H9 (cell line): Measurements from ENCODE around the gene STMN3. TPM values are rescaled to one million over a fixed set of nuclear protein-coding genes. Genes with fewer than 3 reads are reported as not detected.

ENCODE experiments used
- DNase-seq: peaks from one replicate; pipeline ENCODE4 v3.0.0-alpha.2; 2017
- H2AFZ ChIP-seq: one replicate; pipeline ENCODE4 v1.6.1; 2013; ENCODE audit warnings: mild to moderate bottlenecking, low read length, control low read depth, moderate library complexity
- H2AK5ac ChIP-seq: 2 replicates; pipeline ENCODE4 v1.6.1; 2013; ENCODE audit warnings: low read length, control low read depth, mixed read lengths; ENCODE audit not compliant: insufficient read length
- H2BK120ac ChIP-seq: one replicate; pipeline ENCODE4 v1.6.1; 2013; ENCODE audit warnings: low read depth, mild to moderate bottlenecking, low read length, control low read depth, inconsistent platforms; ENCODE audit not compliant: poor library complexity, severe bottlenecking
- H2BK12ac ChIP-seq: 2 replicates; pipeline ENCODE4 v1.6.1; 2013; ENCODE audit warnings: low read length, control low read depth, mixed read lengths, low read depth; ENCODE audit not compliant: insufficient read length
- H2BK15ac ChIP-seq: 2 replicates; pipeline ENCODE4 v1.6.1; 2013; ENCODE audit warnings: low read depth, low read length, control low read depth
- H2BK20ac ChIP-seq: one replicate; pipeline ENCODE4 v1.6.1; 2013; ENCODE audit warnings: low read depth, mild to moderate bottlenecking, low read length, control low read depth, inconsistent platforms; ENCODE audit not compliant: poor library complexity, severe bottlenecking
- H2BK5ac ChIP-seq: 2 replicates; pipeline ENCODE4 v1.6.1; 2013; ENCODE audit warnings: low read length, control low read depth, mixed read lengths; ENCODE audit not compliant: insufficient read length
- H3K14ac ChIP-seq: 2 replicates; pipeline ENCODE4 v1.6.1; 2013; ENCODE audit warnings: low read length, control low read depth; ENCODE audit not compliant: insufficient read depth
- H3K18ac ChIP-seq: 2 replicates; pipeline ENCODE4 v1.6.1; 2013; ENCODE audit warnings: low read depth, mild to moderate bottlenecking, mixed read lengths, low read length, control low read depth; ENCODE audit not compliant: insufficient read length
- H3K23ac ChIP-seq: 2 replicates; pipeline ENCODE4 v1.6.1; 2013; ENCODE audit warnings: low read length, control low read depth, mixed read lengths, low read depth; ENCODE audit not compliant: insufficient read length
- H3K23me2 ChIP-seq: 2 replicates; pipeline ENCODE4 v1.6.1; 2013; ENCODE audit warnings: low read depth, mild to moderate bottlenecking, mixed read lengths, low read length, control low read depth; ENCODE audit not compliant: insufficient read length, poor library complexity, severe bottlenecking
- H3K27ac ChIP-seq: 2 replicates; pipeline ENCODE4 v1.5.1; 2013; ENCODE audit warnings: low read length, control low read depth, mixed read lengths, low read depth; ENCODE audit not compliant: insufficient read length
- H3K27me3 ChIP-seq: 2 replicates; pipeline ENCODE4 v1.6.1; 2013; ENCODE audit warnings: low read length, control low read depth, inconsistent platforms; ENCODE audit not compliant: insufficient read depth
- H3K4ac ChIP-seq: 2 replicates; pipeline ENCODE4 v1.6.1; 2013; ENCODE audit warnings: low read depth, mild to moderate bottlenecking, control low read depth, inconsistent platforms, low read length, moderate library complexity
- H3K4me1 ChIP-seq: 2 replicates; pipeline ENCODE4 v1.6.1; 2013; ENCODE audit warnings: low read length, control low read depth, inconsistent platforms; ENCODE audit not compliant: insufficient read depth
- H3K4me2 ChIP-seq: 2 replicates; pipeline ENCODE4 v1.6.1; 2013; ENCODE audit warnings: low read length, control low read depth, mixed read lengths; ENCODE audit not compliant: insufficient read length, insufficient read depth
- H3K56ac ChIP-seq: 2 replicates; pipeline ENCODE4 v1.6.1; 2013; ENCODE audit warnings: low read depth, mild to moderate bottlenecking, mixed read lengths, low read length, control low read depth; ENCODE audit not compliant: insufficient read length
- H3K79me1 ChIP-seq: 2 replicates; pipeline ENCODE4 v1.6.1; 2013; ENCODE audit warnings: low read depth, mild to moderate bottlenecking, moderate library complexity, low read length, control low read depth, inconsistent platforms; ENCODE audit not compliant: insufficient read depth, poor library complexity, severe bottlenecking
- H3K79me2 ChIP-seq: 2 replicates; pipeline ENCODE4 v1.6.1; 2013; ENCODE audit warnings: low read length, control low read depth, inconsistent platforms; ENCODE audit not compliant: insufficient read depth
- H3K9ac ChIP-seq: 2 replicates; pipeline ENCODE4 v1.6.1; 2013; ENCODE audit warnings: low read length, control low read depth, mixed read lengths; ENCODE audit not compliant: insufficient read length; ENCODE audit errors: extremely low read depth
- H3K9me3 ChIP-seq: one replicate; pipeline ENCODE4 v1.6.1; 2013; ENCODE audit warnings: low read depth, low read length, inconsistent platforms; ENCODE audit not compliant: control insufficient read depth
- H3T11ph ChIP-seq: one replicate; pipeline ENCODE4 v1.6.1; 2013; ENCODE audit warnings: mild to moderate bottlenecking, low read length, control low read depth, inconsistent platforms
- H4K20me1 ChIP-seq: one replicate; pipeline ENCODE4 v1.6.1; 2013; ENCODE audit not compliant: control insufficient read depth, insufficient read length, insufficient read depth
- H4K5ac ChIP-seq: 2 replicates; pipeline ENCODE4 v1.6.1; 2013; ENCODE audit warnings: low read depth, mild to moderate bottlenecking, mixed read lengths, low read length, control low read depth; ENCODE audit not compliant: insufficient read length
- H4K8ac ChIP-seq: replicated peaks from 2 replicates; pipeline ENCODE4 v1.6.1; 2013; ENCODE audit warnings: low read length, control low read depth, mixed read lengths, low read depth; ENCODE audit not compliant: insufficient read length
- H4K91ac ChIP-seq: 2 replicates; pipeline ENCODE4 v1.6.1; 2013; ENCODE audit warnings: low read depth, mild to moderate bottlenecking, moderate library complexity, mixed read lengths, low read length, control low read depth; ENCODE audit not compliant: insufficient read length
- H3K27ac Mint-ChIP-seq, 3 experiments: 2 replicates in 2 of 3; 3 replicates in 1 of 3; pipeline ENCODE4 v1.8.0; 2020 to 2021; ENCODE audit warnings: mixed read lengths in 3 of 3, mild to moderate bottlenecking in 1 of 3, moderate library complexity in 1 of 3
- H3K27me3 Mint-ChIP-seq: 2 replicates; pipeline ENCODE4 v1.8.0; 2021; ENCODE audit warnings: low read depth, mild to moderate bottlenecking, moderate library complexity, mixed read lengths
- H3K36me3 Mint-ChIP-seq, 3 experiments: 2 replicates in 2 of 3; 3 replicates in 1 of 3; pipeline ENCODE4 v1.8.0; 2020 to 2021; ENCODE audit warnings: low read depth in 3 of 3, mixed read lengths in 3 of 3; ENCODE audit not compliant: insufficient read depth in 1 of 3
- H3K4me1 Mint-ChIP-seq, 2 experiments: 2 replicates each; pipeline ENCODE4 v1.8.0; 2020; ENCODE audit warnings: mixed read lengths in 2 of 2
- H3K4me3 Mint-ChIP-seq, 2 experiments: 2 replicates in 1 of 2; 3 replicates in 1 of 2; pipeline ENCODE4 v1.8.0; 2020 to 2021; ENCODE audit warnings: mild to moderate bottlenecking in 2 of 2, mixed read lengths in 2 of 2, moderate library complexity in 1 of 2
- H3K9me3 Mint-ChIP-seq, 2 experiments: 2 replicates in 1 of 2; 3 replicates in 1 of 2; pipeline ENCODE4 v1.8.0; 2020; ENCODE audit warnings: mild to moderate bottlenecking in 2 of 2, mixed read lengths in 2 of 2, moderate library complexity in 1 of 2
- CTCF ChIP-seq: fragments of 200-600 bp; sonication (generic); conservative IDR thresholded peaks from 3 replicates; pipeline ENCODE4 v1.8.0; 2021; ENCODE audit warnings: antibody characterized with exemption, mild to moderate bottlenecking
- WGBS: extraction: QIAGEN DNeasy Blood & Tissue Kit; methylation state at CpG from one replicate; pipeline ENCODE4 v1.1.7; 2013; ENCODE audit warnings: missing lambda C conversion rate, low lambda C conversion rate, mixed read lengths; ENCODE audit not compliant: insufficient read length; ENCODE audit errors: extremely low coverage; 5-methylcytosine and 5-hydroxymethylcytosine counted together
- total RNA-seq: library from RNA; stranded (reverse); gene quantifications from 2 replicates; pipeline ENCODE4 v1.2.1, GENCODE V29; 2021

STMN3 gene
- total RNA-seq, 1 experiment from 2014 or later = 54.0 TPM

DNA sequence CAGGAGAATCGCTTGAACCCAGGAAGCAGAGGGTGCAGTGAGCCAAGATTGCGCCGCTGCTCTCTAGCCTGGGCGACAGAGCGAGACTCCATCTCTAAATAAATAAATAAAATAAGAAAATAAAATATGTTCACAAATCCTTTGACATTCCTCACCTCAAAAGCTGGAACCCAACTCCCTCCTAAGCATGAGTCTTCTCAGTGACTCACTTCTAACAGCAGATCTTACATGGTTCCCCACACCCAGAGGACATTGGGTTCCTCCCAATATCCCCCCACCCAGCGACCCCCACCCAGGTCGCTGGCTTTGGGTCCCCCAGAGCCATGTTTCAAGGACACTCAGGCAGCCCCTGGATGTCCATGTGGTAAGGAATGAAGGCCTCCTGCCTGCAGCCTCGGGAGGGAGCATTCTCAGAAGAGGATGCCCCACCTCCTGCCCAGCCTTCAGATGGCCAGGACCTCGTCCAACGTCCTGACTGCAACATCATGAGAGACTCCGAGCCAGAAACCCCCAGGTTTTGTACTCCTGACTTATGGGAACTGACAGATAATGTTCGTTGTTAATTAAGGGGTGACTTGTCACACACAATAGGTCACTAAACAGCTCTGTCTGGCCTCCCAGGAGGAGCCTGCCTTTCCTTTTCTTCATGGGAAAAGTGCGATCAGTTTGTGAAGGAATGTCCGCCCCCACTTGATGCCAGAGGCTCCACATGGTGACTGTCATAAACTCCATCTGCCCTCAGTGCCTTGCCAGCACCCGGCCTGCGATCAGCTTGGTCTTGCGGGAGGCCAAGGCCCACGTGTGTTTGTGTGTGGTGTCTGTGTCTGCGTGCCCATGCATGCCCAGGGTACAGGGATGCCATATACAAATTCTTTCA is 16.2 kb downstream of the STMN3 start:
- no peak overlapping the region for H3K27ac Mint-ChIP-seq
- Histone ChIP-seq H4K8ac (no peak overlapping the region), H3K14ac (no peak overlapping the region), H3K18ac (no peak overlapping the region), H2BK5ac (no peak overlapping the region), H4K5ac (no peak overlapping the region), H3K4me1 (no peaks in the 10 kb centered on the region), H4K91ac (no peak overlapping the region), H2BK120ac (no peak overlapping the region), H2BK15ac (no peak overlapping the region), H3K79me2 (no peaks in the 10 kb centered on the region), H3K56ac (no peak overlapping the region), H3K9me3 (no peaks in the 10 kb centered on the region), H3T11ph (no peak overlapping the region), H2BK20ac (no peak overlapping the region), H3K23me2 (peaks cover 4% of the 10 kb centered on the region), H3K4ac (no peak overlapping the region), H2BK12ac (no peak overlapping the region), H2AFZ (no peak overlapping the region), H3K23ac (no peak overlapping the region), H2AK5ac (no peak overlapping the region), H3K27me3 (no peaks in the 10 kb centered on the region), H4K20me1 (no peaks in the 10 kb centered on the region), H3K27ac (no peak overlapping the region), H3K4me2 (no peak overlapping the region), H3K79me1 (no peaks in the 10 kb centered on the region), H3K9ac (no peak overlapping the region)
- WGBS = no CpG with 5 or more reads among the region's 19 CpGs
- no peak overlapping the region for H3K4me3 Mint-ChIP-seq
- peaks cover 1% of the 10 kb centered on the region for H3K27me3 Mint-ChIP-seq
- H3K4me1 Mint-ChIP-seq = peaks cover 4 to 7% of the 10 kb centered on the region in 2 experiments
- no peak for TF ChIP-seq CTCF
- H3K36me3 Mint-ChIP-seq = peaks cover 0 to 3% (median 0%) of the 10 kb centered on the region in 3 experiments; a peak in 1 of 7 replicates
- H3K9me3 Mint-ChIP-seq = no peaks in the 10 kb centered on the region
- DNase-seq = no peak
